Astrocyte of the hippocampus (primary cell): ENCODE data around the gene PLA2G5.
A peak's percentile ranks its signal among the peaks of the same experiment; 100 is the strongest.
"Not testable (repeated sequence)": the region's sequence is repeated elsewhere in the genome, so short reads cannot be mapped to it uniquely, and the experiment has no call there.

ENCODE experiments used
- DNase-seq: peaks from one replicate; pipeline ENCODE4 v3.0.0; 2011; ENCODE audit warnings: low read depth, low spot score

PLA2G5 gene

GRCh38 chr1:20069874-20070273 is at the start of gene PLA2G5:
TSS of gene PLA2G5 (plus strand) at chr1:20070194. CDS start at chr1:20084831, 14,637 bp downstream.
- peak; percentile 85 for DNase-seq

GRCh38 chr1:20028125-20028524 is 41.9 kb upstream of the PLA2G5 start:
- DNase-seq: no peak

GRCh38 chr1:20028726-20029125 is 41.3 kb upstream of the PLA2G5 start:
- no peak for DNase-seq

- no peak for DNase-seq
Measured at GRCh38 chr1:20029178-20029912, 40.6 kb upstream of the PLA2G5 start.

- not testable (repeated sequence) for DNase-seq
Measured at GRCh38 chr1:20030436-20031151, 39.4 kb upstream of the PLA2G5 start.

- no peak for DNase-seq
Measured at GRCh38 chr1:20031161-20031560, 38.8 kb upstream of the PLA2G5 start.

GRCh38 chr1:20031836-20032235 is 38.2 kb upstream of the PLA2G5 start:
- DNase-seq: no peak

- no peak for DNase-seq
Measured at GRCh38 chr1:20032425-20032824, 37.6 kb upstream of the PLA2G5 start.

- DNase-seq: no peak
Measured at GRCh38 chr1:20033420-20033819, 36.6 kb upstream of the PLA2G5 start.

GRCh38 chr1:20035114-20035513 is 34.9 kb upstream of the PLA2G5 start:
- peak; percentile 0 for DNase-seq

GRCh38 chr1:20037877-20038276 is 32.1 kb upstream of the PLA2G5 start:
- DNase-seq: no peak

- DNase-seq: no peak
Measured at GRCh38 chr1:20047096-20047495, 22.9 kb upstream of the PLA2G5 start.

- no peak for DNase-seq
Measured at GRCh38 chr1:20048563-20048962, 21.4 kb upstream of the PLA2G5 start.

- DNase-seq: not testable (repeated sequence)
Measured at GRCh38 chr1:20049056-20049798, 20.8 kb upstream of the PLA2G5 start.

- no peak for DNase-seq
Measured at GRCh38 chr1:20051218-20051829, 18.7 kb upstream of the PLA2G5 start.

GRCh38 chr1:20052386-20052785 is 17.6 kb upstream of the PLA2G5 start:
- no peak for DNase-seq

- DNase-seq: no peak
Measured at GRCh38 chr1:20057886-20058420, 12.0 kb upstream of the PLA2G5 start.

- peak; percentile 55 for DNase-seq
Measured at GRCh38 chr1:20058531-20058930, 11.5 kb upstream of the PLA2G5 start.

- DNase-seq: no peak
Measured at GRCh38 chr1:20059847-20060246, 10.1 kb upstream of the PLA2G5 start.

GRCh38 chr1:20060791-20061190 is 9.2 kb upstream of the PLA2G5 start:
- not testable (repeated sequence) for DNase-seq

- DNase-seq: no peak
Measured at GRCh38 chr1:20061866-20062265, 8.1 kb upstream of the PLA2G5 start.

- DNase-seq: peak; percentile 35
Measured at GRCh38 chr1:20063861-20064292, 6.1 kb upstream of the PLA2G5 start.
